Heart left ventricle (tissue), 16 donors: ENCODE results near the gene CACNG8. TPM values are rescaled to one million over a fixed set of nuclear protein-coding genes. Genes with fewer than 3 reads are reported as not detected.

Source experiments
- ATAC-seq, 4 donors: fragments of 200-7000 bp; cut with Tn5 transposase; one replicate each; pipeline ENCODE4 v1.9.1; 2020 to 2022; ENCODE audit warnings: moderate library complexity in 4 of 4, mild to moderate bottlenecking in 3 of 4, moderate number of reproducible peaks in 1 of 4
- DNase-seq, 5 donors: peaks; one replicate each; pipeline ENCODE4 v3.0.0-alpha.2; 2020
- H3K27ac ChIP-seq, 12 donors: fragments of 200-600 bp; sonication (generic) in 4 of 12; one replicate each; pipeline versions ENCODE4 v1.5.0 to v1.8.0; 2016 to 2022; ENCODE audit warnings: mild to moderate bottlenecking in 2 of 12
- H3K27me3 ChIP-seq, 9 donors: fragments of 200-600 bp; sonication (generic) in 2 of 9; one replicate each; pipeline versions ENCODE4 v1.5.1 to v1.8.0; 2016 to 2022; ENCODE audit warnings: mild to moderate bottlenecking in 3 of 9
- H3K36me3 ChIP-seq, 9 donors: fragments of 200-600 bp; sonication (generic) in 2 of 9; one replicate each; pipeline versions ENCODE4 v1.5.0 to v1.8.0; 2018 to 2022; ENCODE audit warnings: mild to moderate bottlenecking in 2 of 9
- H3K4me1 ChIP-seq, 12 donors: fragments of 200-600 bp; sonication (generic) in 4 of 12; one replicate each; pipeline versions ENCODE4 v1.5.0 to v1.8.0; 2016 to 2022; ENCODE audit warnings: mild to moderate bottlenecking in 3 of 12
- H3K4me3 ChIP-seq, 12 donors: fragments of 200-600 bp; sonication (generic) in 4 of 12; one replicate each; pipeline versions ENCODE4 v1.5.0 to v1.8.0; 2017 to 2022; ENCODE audit warnings: mild to moderate bottlenecking in 9 of 12, moderate library complexity in 4 of 12
- H3K9me3 ChIP-seq, 12 donors: fragments of 200-600 bp; sonication (generic) in 4 of 12; one replicate each; pipeline versions ENCODE4 v1.5.0 to v1.8.0; 2016 to 2022; ENCODE audit warnings: mild to moderate bottlenecking in 1 of 12
- POLR2A ChIP-seq, 2 donors: fragments of 450-650 bp; IDR thresholded peaks; one replicate each; pipeline ENCODE4 v1.6.1; 2017; ENCODE audit warnings: antibody characterized with exemption in 2 of 2, mild to moderate bottlenecking in 2 of 2, moderate library complexity in 2 of 2
- WGBS, 4 donors: extraction: QIAGEN DNeasy Blood & Tissue Kit in 2 of 4; methylation state at CpG; one replicate each; pipeline versions ENCODE4 v1.1.5 to v1.1.7; 2013 to 2018; 5-methylcytosine and 5-hydroxymethylcytosine counted together
- intact Hi-C, 10 donors: fragments of 100-400 bp; cut with DNase I; formaldehyde crosslinking; loops; one replicate each; pipeline versions ENCODE4 v1.11.1 to v1.14.2; 2022
- polyA plus RNA-seq, 2 donors: library from polyadenylated mRNA; stranded (reverse); fragments of 200-250 nt; gene quantifications; one replicate each; pipeline ENCODE4 v1.2.3, GENCODE V29; 2013
- total RNA-seq, 9 donors: library from RNA; depleted of rRNA in 2 of 9; stranded (reverse); fragments of >200 nt in 2 of 9; fragmentation: NEBNext Ultra II Directional in 3 of 9; extraction: Animal tissue kit (Norgen Biotek cat#: 25700) in 3 of 9; gene quantifications; one replicate each; pipeline versions ENCODE4 v1.1.0 to v1.2.4, GENCODE V29; 2016 to 2023
- TF ChIP-seq, protein P1 (sequence below), 12 donors: fragments of 200-600 bp; sonication (generic) in 4 of 12; IDR thresholded peaks; one replicate each; pipeline versions ENCODE4 v1.5.0 to v1.8.0; 2018 to 2022; ENCODE audit warnings: antibody characterized with exemption in 12 of 12, mild to moderate bottlenecking in 5 of 12
- donor health status: ischemic (EF 13 %, LVEDD 7.1; RV severe dilation, severe dysfunction).
- donor health status: healthy with polysubstance abuse.
- donor health status: DM: no; HTN: yes; CAD: no.
- donor health status: DM: no; HTN: no; CAD: no.
- donor health status: ischemic (EF 25% LVEDD 6.9; RV normal size, moderate dysfunction).
- donor health status: ischemic (EF 25% LVEDD 5.7; RV mildly dilated, moderate dysfunction).
- donor health status: healthy.
- donor health status: DM: yes; HTN: yes; CAD: no.
- donor health status: ischemic (EF 35%, LVEDD 5.7; RV mildly dilated, moderate dysfunction).
- donor health status: nonischemic (EF 11% LVEDD 7.7; RV severe dilation, severe dysfunction).
- donor health status: DM: yes; HTN: yes; CAD: no.
- donor health status: PGD.
- donor health status: ischemic (EF 29% LVEDD 5.4; RV normal size, mild dysfunction).
- donor health status: nonischemic (EF 23%, LVEDD 6.1; RV moderate dilation, normal function).

The CACNG8 gene
- total and polyA plus RNA-seq, 11 donors = 0.02 to 0.22 (median 0.10) TPM; not detected in 4

DNA sequence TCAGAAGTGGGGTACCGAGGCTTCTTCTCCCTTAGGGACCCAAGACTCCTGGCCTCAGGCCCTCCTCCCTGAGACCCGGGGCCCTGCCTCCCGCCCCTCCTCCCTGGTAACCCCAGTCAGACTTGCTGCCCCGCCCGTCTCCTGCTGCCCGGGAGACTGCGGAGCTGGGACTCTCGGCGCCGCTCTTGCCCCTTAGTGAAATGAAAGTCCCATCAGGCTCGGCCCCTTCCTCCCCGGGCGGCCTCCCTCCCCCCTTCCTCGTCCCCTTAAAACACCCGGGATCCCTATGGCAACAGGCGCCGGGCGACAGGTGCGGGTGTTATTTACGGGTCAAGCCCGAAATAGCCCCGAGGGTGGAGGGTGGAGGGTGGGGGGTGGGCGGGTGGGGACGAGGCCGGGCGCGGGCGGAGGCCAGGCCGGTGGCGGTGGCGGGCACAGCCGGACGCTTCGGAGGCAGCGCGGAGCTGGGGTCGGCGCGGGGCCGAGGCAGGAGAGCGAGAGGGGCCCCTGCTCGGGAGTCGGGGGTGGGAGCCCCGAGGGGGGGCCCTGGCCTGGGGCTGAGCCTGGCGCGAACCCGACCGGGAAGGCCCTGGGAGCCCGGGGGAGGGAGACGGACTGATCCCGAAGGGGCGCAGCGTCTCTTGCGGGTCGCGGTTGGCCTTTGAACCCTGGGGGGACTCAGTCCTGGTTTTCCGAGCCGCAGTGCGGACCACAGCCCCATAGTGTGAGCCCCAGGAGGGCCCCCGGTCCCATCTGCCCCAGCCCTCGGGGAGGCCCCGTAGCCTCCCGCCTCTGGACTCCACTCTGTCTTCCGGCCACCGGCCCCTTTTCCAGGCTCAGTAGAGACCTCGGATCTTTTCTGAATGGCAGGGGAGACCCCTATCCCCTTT lies 28.7 kb downstream of the CACNG8 start, which contains the start of gene CACNG6:
Gene CACNG6, plus strand, starts transcription at position 414 of the 890 bp plus-strand sequence. CDS start 1,241 bp downstream, outside the sequence.
- DNase-seq (no peak), ATAC-seq (no peak)
- no peaks in the 10 kb centered on the region for H3K9me3 ChIP-seq
- peaks cover 0 to 10% (median 3%) of the 10 kb centered on the region in 12 donors for H3K4me1 ChIP-seq
- H3K36me3 ChIP-seq = no peaks in the 10 kb centered on the region
- intact Hi-C loops = no loop called here
- peaks cover 19 to 60% (median 32%) of the 10 kb centered on the region in 9 donors for H3K27me3 ChIP-seq
- TF ChIP-seq, protein P1, sequence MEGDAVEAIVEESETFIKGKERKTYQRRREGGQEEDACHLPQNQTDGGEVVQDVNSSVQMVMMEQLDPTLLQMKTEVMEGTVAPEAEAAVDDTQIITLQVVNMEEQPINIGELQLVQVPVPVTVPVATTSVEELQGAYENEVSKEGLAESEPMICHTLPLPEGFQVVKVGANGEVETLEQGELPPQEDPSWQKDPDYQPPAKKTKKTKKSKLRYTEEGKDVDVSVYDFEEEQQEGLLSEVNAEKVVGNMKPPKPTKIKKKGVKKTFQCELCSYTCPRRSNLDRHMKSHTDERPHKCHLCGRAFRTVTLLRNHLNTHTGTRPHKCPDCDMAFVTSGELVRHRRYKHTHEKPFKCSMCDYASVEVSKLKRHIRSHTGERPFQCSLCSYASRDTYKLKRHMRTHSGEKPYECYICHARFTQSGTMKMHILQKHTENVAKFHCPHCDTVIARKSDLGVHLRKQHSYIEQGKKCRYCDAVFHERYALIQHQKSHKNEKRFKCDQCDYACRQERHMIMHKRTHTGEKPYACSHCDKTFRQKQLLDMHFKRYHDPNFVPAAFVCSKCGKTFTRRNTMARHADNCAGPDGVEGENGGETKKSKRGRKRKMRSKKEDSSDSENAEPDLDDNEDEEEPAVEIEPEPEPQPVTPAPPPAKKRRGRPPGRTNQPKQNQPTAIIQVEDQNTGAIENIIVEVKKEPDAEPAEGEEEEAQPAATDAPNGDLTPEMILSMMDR (IDR thresholded peaks at IDR 0.05) = no peak
- no peak for TF ChIP-seq POLR2A (IDR thresholded peaks at IDR 0.05)
- 3 to 15% (median 4%) methylated on average over 13 to 66 of the region's 66 CpGs for WGBS, 4 donors
- H3K27ac ChIP-seq = no peak within 1 kb of the TSS
- H3K4me3 ChIP-seq = peak within 1 kb of the TSS in 10 of 12 donors; percentile 3 to 44 (median 32)

DNA sequence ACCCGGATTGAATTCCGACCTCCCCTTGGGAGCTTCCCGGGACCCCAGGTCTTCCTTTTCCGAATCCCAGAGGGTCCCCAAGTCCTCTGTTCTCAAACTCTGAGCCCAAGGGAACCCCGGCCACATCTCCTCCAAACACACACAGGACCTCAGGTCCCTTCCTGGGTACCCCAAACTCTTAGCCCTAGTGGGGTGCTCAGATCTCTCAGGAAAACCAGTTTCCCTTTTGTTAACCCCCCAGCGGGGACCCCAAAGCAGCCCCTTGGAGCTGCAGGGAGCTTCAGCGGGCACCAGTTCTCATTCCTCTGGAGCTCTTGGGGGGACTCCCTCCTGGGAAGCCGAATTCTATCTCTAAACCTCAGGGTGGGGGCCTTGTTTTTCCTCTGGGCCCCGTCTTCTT lies 29.5 kb downstream of the CACNG8 start:
- WGBS, 4 donors = 71 to 76% (median 74%) methylated on average over 9 of the region's 9 CpGs
- ATAC-seq (no peak), DNase-seq (no peak)
- TF ChIP-seq, protein P1 (IDR thresholded peaks at IDR 0.05) = no peak
- TF ChIP-seq POLR2A (IDR thresholded peaks at IDR 0.05) = no peak
- Histone ChIP-seq H3K27me3 (peaks cover 19 to 64% (median 37%) of the 10 kb centered on the region in 9 donors), H3K27ac (no peak overlapping the region), H3K4me3 (peak overlapping the region in 1 of 12 donors; percentile 3), H3K4me1 (peaks cover 0 to 10% (median 3%) of the 10 kb centered on the region in 12 donors), H3K9me3 (no peaks in the 10 kb centered on the region), H3K36me3 (no peaks in the 10 kb centered on the region)
- intact Hi-C loops = no loop called here

DNA sequence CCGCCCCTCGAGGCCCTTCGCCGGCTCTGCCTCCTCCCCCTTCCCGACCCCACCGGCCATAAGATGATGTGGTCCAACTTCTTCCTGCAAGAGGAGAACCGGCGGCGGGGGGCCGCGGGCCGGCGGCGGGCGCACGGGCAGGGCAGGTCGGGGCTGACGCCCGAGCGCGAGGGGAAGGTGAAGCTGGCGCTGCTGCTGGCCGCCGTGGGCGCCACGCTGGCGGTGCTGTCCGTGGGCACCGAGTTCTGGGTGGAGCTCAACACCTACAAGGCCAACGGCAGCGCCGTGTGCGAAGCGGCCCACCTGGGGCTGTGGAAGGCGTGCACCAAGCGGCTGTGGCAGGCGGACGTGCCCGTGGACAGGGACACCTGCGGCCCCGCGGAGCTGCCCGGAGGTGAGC lies 30.1 kb downstream of the CACNG8 start:
- intact Hi-C loops = no loop called here
- ATAC-seq (no peak), DNase-seq (no peak)
- Histone ChIP-seq H3K27ac (no peak overlapping the region), H3K27me3 (peaks cover 21 to 67% (median 41%) of the 10 kb centered on the region in 9 donors), H3K4me3 (peak overlapping the region in 1 of 12 donors; percentile 17), H3K4me1 (peaks cover 0 to 10% (median 3%) of the 10 kb centered on the region in 12 donors), H3K9me3 (no peaks in the 10 kb centered on the region), H3K36me3 (no peaks in the 10 kb centered on the region)
- 22 to 29% (median 28%) methylated on average over 15 to 43 of the region's 43 CpGs for WGBS, 4 donors
- TF ChIP-seq POLR2A (IDR thresholded peaks at IDR 0.05) = no peak
- TF ChIP-seq, protein P1 (IDR thresholded peaks at IDR 0.05) = no peak

DNA sequence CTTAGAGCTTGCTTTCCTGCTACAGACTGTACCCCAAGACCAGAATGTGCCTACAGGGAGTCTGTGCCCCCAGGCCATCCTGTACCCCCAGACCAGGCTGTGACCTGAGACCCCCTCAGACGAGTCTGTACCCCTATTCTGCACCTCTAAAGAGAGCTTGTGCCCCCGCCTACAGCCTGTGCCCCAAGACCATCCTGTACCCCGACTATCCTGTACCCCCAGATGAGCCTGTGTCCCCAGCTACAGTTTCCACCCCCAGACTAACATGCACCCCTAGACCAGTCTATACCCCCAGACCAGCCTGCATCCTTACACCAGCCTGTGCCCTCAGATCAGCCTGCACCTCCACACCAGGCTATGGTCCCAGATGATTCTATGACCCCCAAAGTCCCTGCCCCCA lies 30.7 kb downstream of the CACNG8 start:
- Histone ChIP-seq H3K9me3 (no peaks in the 10 kb centered on the region), H3K27ac (no peak overlapping the region), H3K4me1 (peaks cover 0 to 10% (median 3%) of the 10 kb centered on the region in 12 donors), H3K27me3 (peaks cover 21 to 73% (median 41%) of the 10 kb centered on the region in 9 donors), H3K4me3 (no peak overlapping the region), H3K36me3 (no peaks in the 10 kb centered on the region)
- intact Hi-C loops = no loop called here
- 52 to 81% (median 62%) methylated on average over 3 of the region's 3 CpGs for WGBS, 4 donors
- no peak for DNase-seq
- TF ChIP-seq POLR2A (IDR thresholded peaks at IDR 0.05) = no peak
- TF ChIP-seq, protein P1 (IDR thresholded peaks at IDR 0.05) = no peak
- ATAC-seq = no peak
